Activated CD8-positive, alpha-beta T cell treated with anti-CD3 and anti-CD28 coated beads for 36 hours (primary cell): ENCODE data around the gene NRTN. TPM values are rescaled to one million over a fixed set of nuclear protein-coding genes. Genes with fewer than 3 reads are reported as not detected.

Experiments
- ATAC-seq: fragments of 200-7000 bp; cut with Tn5 transposase; one replicate; pipeline ENCODE4 v1.10.0; 2021; ENCODE audit warnings: mild to moderate bottlenecking, moderate library complexity
- CTCF ChIA-PET: fragments of 350-600 bp; sonication (Branson Sonifier 250); formaldehyde crosslinking; loops from one replicate; lab custom pipeline; 2021; ENCODE audit warnings: antibody characterized with exemption; lab: Charles Lee
- POLR2A ChIA-PET: fragments of 350-600 bp; sonication (Branson Sonifier 250); formaldehyde crosslinking; loops from one replicate; lab custom pipeline; 2021; ENCODE audit warnings: antibody characterized with exemption; lab: Charles Lee
- DNase-seq: peaks from one replicate; pipeline ENCODE4 v3.0.0-alpha.2; 2020
- H3K27ac Mint-ChIP-seq: one replicate; pipeline ENCODE4 v1.8.0; 2021; ENCODE audit warnings: mild to moderate bottlenecking, mixed read lengths
- H3K27me3 Mint-ChIP-seq: one replicate; pipeline ENCODE4 v1.8.0; 2021; ENCODE audit warnings: mixed read lengths
- H3K36me3 Mint-ChIP-seq: one replicate; pipeline ENCODE4 v1.8.0; 2021; ENCODE audit warnings: low read depth, mixed read lengths
- H3K4me1 Mint-ChIP-seq: one replicate; pipeline ENCODE4 v1.8.0; 2021; ENCODE audit warnings: low read depth, mixed read lengths
- H3K4me3 Mint-ChIP-seq: one replicate; pipeline ENCODE4 v1.8.0; 2021; ENCODE audit warnings: mild to moderate bottlenecking, moderate library complexity, mixed read lengths
- H3K9me3 Mint-ChIP-seq: one replicate; pipeline ENCODE4 v1.8.0; 2021; ENCODE audit warnings: mixed read lengths
- CTCF ChIP-seq: fragments of 200-600 bp; IDR thresholded peaks from one replicate; pipeline ENCODE4 v1.8.0; 2022; ENCODE audit warnings: antibody characterized with exemption, mild to moderate bottlenecking
- intact Hi-C: fragments of 100-400 bp; cut with micrococcal nuclease; formaldehyde crosslinking; loops from one replicate; pipeline ENCODE4 v1.10.0; 2022
- total RNA-seq, 2 experiments: library from RNA; stranded (reverse); gene quantifications; one replicate each; pipeline ENCODE4 v1.2.3, GENCODE V29; 2021

Gene NRTN
- total RNA-seq, 2 experiments from 2014 or later = 0.72 TPM; not detected in 1

DNA sequence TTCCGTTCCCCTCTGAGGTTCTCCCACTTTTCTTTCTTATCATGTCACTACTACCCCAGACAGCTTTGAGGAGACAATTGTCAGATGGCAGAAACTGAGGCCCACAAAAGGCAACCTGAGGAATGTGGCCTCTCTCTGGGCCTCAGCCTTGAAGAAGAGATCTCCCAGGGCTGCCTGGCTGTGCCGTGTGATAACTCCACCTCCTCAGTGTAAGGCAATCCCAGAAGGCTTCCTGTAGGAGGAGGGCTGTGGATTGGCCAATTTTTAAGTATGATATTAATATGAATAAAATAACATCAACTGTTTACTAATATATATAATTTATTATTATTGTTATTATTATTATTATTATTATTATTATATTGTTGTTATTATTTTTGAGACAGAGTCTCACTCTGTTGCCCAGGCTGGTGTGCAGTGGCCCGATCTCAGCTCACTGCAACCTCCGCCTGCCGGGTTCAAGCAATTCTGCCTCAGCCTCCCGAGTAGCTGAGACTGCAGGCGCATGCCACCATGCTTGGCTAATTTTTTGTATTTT is 9.4 kb upstream of the NRTN start:
- Mint-ChIP-seq H3K4me1 (peaks cover 5% of the 10 kb centered on the region), H3K9me3 (no peaks in the 10 kb centered on the region), H3K27me3 (peaks cover 9% of the 10 kb centered on the region), H3K4me3 (no peak overlapping the region), H3K27ac (no peak overlapping the region), H3K36me3 (peaks cover 7% of the 10 kb centered on the region)
- ChIA-PET POLR2A (no interaction called here), CTCF (interaction anchor here (1.4 to 3.8 kb wide), 2 partner anchors 8 to 90 kb away, joined by 3 to 25 read pairs; partner anchors contain the start of gene NRTN)
- TF ChIP-seq CTCF = no peak
- intact Hi-C loops = loop anchor here (10.0 kb wide), 1 partner anchor 101 kb away; the partner anchor contains the start of gene RPL36
- no peak for ATAC-seq
- no peak for DNase-seq

GRCh38 chr19:5798244-5798643 is 6.6 kb upstream of the NRTN start:
- Mint-ChIP-seq H3K27ac (no peak overlapping the region), H3K4me3 (no peak overlapping the region), H3K36me3 (no peaks in the 10 kb centered on the region), H3K9me3 (no peaks in the 10 kb centered on the region), H3K4me1 (peaks cover 10% of the 10 kb centered on the region), H3K27me3 (peaks cover 23% of the 10 kb centered on the region)
- TF ChIP-seq CTCF = no peak
- intact Hi-C loops = loop anchor here (10.0 kb wide), 1 partner anchor 103 kb away; the partner anchor contains the start of gene RPL36
- DNase-seq = no peak
- ChIA-PET CTCF (no interaction called here), POLR2A (no interaction called here)
- no peak for ATAC-seq

GRCh38 chr19:5799247-5800241 is 5.3 kb upstream of the NRTN start:
- H3K4me3 Mint-ChIP-seq = no peak overlapping the region
- intact Hi-C loops = loop anchor here (10.0 kb wide), 2 partner anchors 105 kb away; partner anchors contain the start of genes NDUFA11, RPL36 and VMAC
- ATAC-seq = no peak
- no peak for TF ChIP-seq CTCF
- no peaks in the 10 kb centered on the region for H3K9me3 Mint-ChIP-seq
- DNase-seq = no peak
- H3K27me3 Mint-ChIP-seq = peaks cover 25% of the 10 kb centered on the region
- CTCF ChIA-PET = interaction anchor here (1.1 kb wide), 1 partner anchor 223 kb away, joined by 5 read pairs; no protein-coding TSS in a partner anchor
- POLR2A ChIA-PET = interaction anchor here (1.0 to 5.3 kb wide), 2 partner anchors 9 to 15 kb away, joined by 3 to 31 read pairs; partner anchors contain the start of gene DUS3L
- peaks cover 21% of the 10 kb centered on the region for H3K4me1 Mint-ChIP-seq
- no peak overlapping the region for H3K27ac Mint-ChIP-seq
- H3K36me3 Mint-ChIP-seq = no peaks in the 10 kb centered on the region

GRCh38 chr19:5800361-5801270 is 4.3 kb upstream of the NRTN start:
- no peak for TF ChIP-seq CTCF
- no peak overlapping the region for H3K4me3 Mint-ChIP-seq
- no peaks in the 10 kb centered on the region for H3K36me3 Mint-ChIP-seq
- DNase-seq (no peak), ATAC-seq (no peak)
- H3K9me3 Mint-ChIP-seq = no peaks in the 10 kb centered on the region
- H3K4me1 Mint-ChIP-seq = peaks cover 22% of the 10 kb centered on the region
- peaks cover 27% of the 10 kb centered on the region for H3K27me3 Mint-ChIP-seq
- intact Hi-C loops = loop anchor here (10.0 kb wide), 1 partner anchor 104 kb away; the partner anchor contains the start of genes NDUFA11 and VMAC
- no peak overlapping the region for H3K27ac Mint-ChIP-seq
- CTCF ChIA-PET = interaction anchor here (1.1 to 1.8 kb wide), 2 partner anchors 7 to 222 kb away, joined by 4 to 5 read pairs; no protein-coding TSS in a partner anchor
- POLR2A ChIA-PET = interaction anchor here (1.0 to 5.3 kb wide), 3 partner anchors 10 to 28 kb away, joined by 3 to 31 read pairs (median 6); partner anchors contain the start of gene DUS3L
